AG04450 (cell line): ENCODE data around the gene VDR. TPM values are rescaled to one million over a fixed set of nuclear protein-coding genes. Genes with fewer than 3 reads are reported as not detected.

Experiments used
- CTCF ChIA-PET: fragments of 300-600, 350-600 bp; formaldehyde crosslinking; extraction: SDS; loops from one replicate; lab custom pipeline; 2022; ENCODE audit warnings: antibody characterized with exemption, inconsistent platforms; lab: Charles Lee
- POLR2A ChIA-PET: fragments of 350-600 bp; formaldehyde crosslinking; extraction: SDS; loops from one replicate; lab custom pipeline; 2021; ENCODE audit warnings: antibody characterized with exemption, inconsistent platforms; lab: Yijun Ruan, JAX
- DNase-seq: peaks from one replicate; pipeline ENCODE4 v3.0.0-alpha.2; 2011; ENCODE audit warnings: low read depth, low spot score
- H3K27ac ChIP-seq: one replicate; pipeline ENCODE4 v1.5.1; 2012; ENCODE audit warnings: low read depth, low read length, control low read depth
- H3K27me3 ChIP-seq: one replicate; pipeline ENCODE4 v1.6.0; 2012; ENCODE audit warnings: low read length; ENCODE audit not compliant: control insufficient read depth, insufficient read depth
- H3K4me3 ChIP-seq: 2 replicates; pipeline ENCODE4 v1.5.1; 2011; ENCODE audit warnings: mild to moderate bottlenecking, low read depth, low read length, control low read depth
- H3K9me3 ChIP-seq: 2 replicates; pipeline ENCODE4 v1.5.1; 2012; ENCODE audit warnings: low read length; ENCODE audit not compliant: control insufficient read depth, insufficient read depth
- CTCF ChIP-seq: IDR thresholded peaks from 2 replicates; pipeline ENCODE4 v1.5.1; 2011; ENCODE audit warnings: low read depth, low read length, control low read depth, inconsistent platforms
- polyA plus RNA-seq: library from polyadenylated mRNA; depleted of rRNA; stranded (reverse); fragments of >200 nt; gene quantifications from 2 replicates; pipeline ENCODE4 v1.2.3, GENCODE V29; 2011

Gene VDR
- polyA plus RNA-seq, 1 experiment, result 11.9 TPM

GRCh38 chr12:47943623-47944340, 39.0 kb upstream of the VDR start:
- Histone ChIP-seq H3K9me3 (no peaks in the 10 kb centered on the region; the same call in 1 of the 2 replicates), H3K27ac (no peak overlapping the region), H3K27me3 (peaks cover 9% of the 10 kb centered on the region), H3K4me3 (no peak overlapping the region)
- ChIA-PET CTCF (no interaction called here), POLR2A (no interaction called here)
- TF ChIP-seq CTCF, result no peak
- no peak for DNase-seq

- ChIA-PET POLR2A (no interaction called here), CTCF (no interaction called here)
- no peak for TF ChIP-seq CTCF
- no peaks in the 10 kb centered on the region; the same call in 1 of the 2 replicates for H3K9me3 ChIP-seq
- H3K4me3 ChIP-seq, result no peak overlapping the region
- H3K27me3 ChIP-seq, result peaks cover 9% of the 10 kb centered on the region
- H3K27ac ChIP-seq, result no peak overlapping the region
- no peak for DNase-seq
These were observed 37.9 kb upstream of the VDR start for GRCh38 chr12:47942614-47943225.

- POLR2A ChIA-PET, result no interaction called here
- TF ChIP-seq CTCF, result no peak
These were observed 37.2 kb upstream of the VDR start for GRCh38 chr12:47941871-47942613.

GRCh38 chr12:47941475-47941780, 36.6 kb upstream of the VDR start:
- no peak for TF ChIP-seq CTCF
- CTCF ChIA-PET, result interaction anchor here (1.5 kb wide), 1 partner anchor 9 kb away, joined by 3 read pairs; no protein-coding TSS in a partner anchor
- no peak for DNase-seq
- Histone ChIP-seq H3K4me3 (no peak overlapping the region), H3K27me3 (peaks cover 9% of the 10 kb centered on the region), H3K27ac (no peak overlapping the region), H3K9me3 (no peaks in the 10 kb centered on the region; the same call in 1 of the 2 replicates)
- POLR2A ChIA-PET, result no interaction called here

More at GRCh38 chr12:47941871-47942613, 37.2 kb upstream of the VDR start:
- peaks cover 9% of the 10 kb centered on the region for H3K27me3 ChIP-seq
- H3K27ac ChIP-seq, result no peak overlapping the region
- CTCF ChIA-PET, result interaction anchor here (0.5 to 1.5 kb wide), 2 partner anchors 8 to 109 kb away, joined by 3 read pairs; no protein-coding TSS in a partner anchor
- H3K9me3 ChIP-seq, result no peaks in the 10 kb centered on the region; the same call in 1 of the 2 replicates
- no peak overlapping the region for H3K4me3 ChIP-seq
- no peak for DNase-seq
